Stimulated activated memory B cell treated with anti-CD40 and anti-IgM and Interleukin-4, amounts not matched to agents 10 μg/mL and 1 μg/mL and 100 μg/mL, for 72 hours (primary cell): ENCODE data around the gene UPF1.
"Not testable (repeated sequence)": the region's sequence is repeated elsewhere in the genome, so short reads cannot be mapped to it uniquely, and the experiment has no call there.

Experiments
- ATAC-seq: fragments of 150-1000 bp; cut with Tn5 transposase; 2 replicates; pipeline ENCODE4 v1.10.0; 2021
- H3K27ac Mint-ChIP-seq: one replicate; pipeline ENCODE4 v1.8.0; 2022; ENCODE audit warnings: mild to moderate bottlenecking, mixed read lengths
- H3K27me3 Mint-ChIP-seq: one replicate; pipeline ENCODE4 v1.8.0; 2022; ENCODE audit warnings: mixed read lengths
- H3K36me3 Mint-ChIP-seq: one replicate; pipeline ENCODE4 v1.8.0; 2022; ENCODE audit warnings: mixed read lengths
- H3K4me1 Mint-ChIP-seq: one replicate; pipeline ENCODE4 v1.8.0; 2022; ENCODE audit warnings: mixed read lengths
- H3K4me3 Mint-ChIP-seq: one replicate; pipeline ENCODE4 v1.8.0; 2022; ENCODE audit warnings: mild to moderate bottlenecking, moderate library complexity, mixed read lengths
- H3K9me3 Mint-ChIP-seq: one replicate; pipeline ENCODE4 v1.8.0; 2022; ENCODE audit warnings: mixed read lengths

The UPF1 gene

GRCh38 chr19:18814063-18814462 lies 17.7 kb upstream of the UPF1 start:
- Mint-ChIP-seq H3K36me3 (no peaks in the 10 kb centered on the region), H3K4me3 (no peak overlapping the region), H3K4me1 (peaks cover 6% of the 10 kb centered on the region), H3K27ac (no peak overlapping the region), H3K9me3 (no peaks in the 10 kb centered on the region), H3K27me3 (peaks cover 26% of the 10 kb centered on the region)
- ATAC-seq, result no peak

- ATAC-seq, result no peak
Observed at GRCh38 chr19:18815673-18816072, 16.1 kb upstream of the UPF1 start.

DNA sequence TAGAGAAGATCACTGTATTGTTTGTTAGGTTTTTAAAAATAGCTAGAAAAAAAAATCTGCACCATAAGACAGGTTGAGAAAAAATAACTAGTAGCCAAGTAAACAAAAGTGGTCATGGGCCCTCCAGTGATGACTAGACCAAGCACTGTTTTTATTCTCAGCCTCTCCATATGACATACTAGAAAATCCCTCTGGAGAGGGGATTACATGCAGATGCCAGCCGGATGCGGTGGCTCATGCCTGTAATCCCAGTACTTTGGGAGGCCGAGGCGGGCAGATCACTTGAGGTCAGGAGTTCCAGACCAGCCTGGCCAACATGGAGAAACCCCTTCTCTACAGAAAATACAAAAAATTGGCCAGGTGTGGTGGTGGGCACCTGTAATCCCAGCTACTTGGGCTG lies 15.1 kb upstream of the UPF1 start:
- not testable (repeated sequence) for H3K4me1 Mint-ChIP-seq, H3K27ac Mint-ChIP-seq, ATAC-seq, H3K4me3 Mint-ChIP-seq, H3K9me3 Mint-ChIP-seq, H3K36me3 Mint-ChIP-seq
- H3K27me3 Mint-ChIP-seq, result peaks cover 17% of the 10 kb centered on the region

More at GRCh38 chr19:18815673-18816072, 16.1 kb upstream of the UPF1 start:
- no peak overlapping the region for H3K4me3 Mint-ChIP-seq
- no peaks in the 10 kb centered on the region for H3K36me3 Mint-ChIP-seq
- no peak overlapping the region for H3K27ac Mint-ChIP-seq
- no peaks in the 10 kb centered on the region for H3K4me1 Mint-ChIP-seq
- no peaks in the 10 kb centered on the region for H3K9me3 Mint-ChIP-seq
- peaks cover 17% of the 10 kb centered on the region for H3K27me3 Mint-ChIP-seq

GRCh38 chr19:18817574-18817973 lies 14.2 kb upstream of the UPF1 start:
- H3K36me3 Mint-ChIP-seq, result no peaks in the 10 kb centered on the region
- H3K27ac Mint-ChIP-seq, result no peak overlapping the region
- H3K4me1 Mint-ChIP-seq, result no peaks in the 10 kb centered on the region
- ATAC-seq, result no peak
- H3K27me3 Mint-ChIP-seq, result peaks cover 17% of the 10 kb centered on the region
- H3K9me3 Mint-ChIP-seq, result no peaks in the 10 kb centered on the region
- no peak overlapping the region for H3K4me3 Mint-ChIP-seq

- Mint-ChIP-seq H3K9me3 (peaks cover 5% of the 10 kb centered on the region), H3K4me3 (no peak overlapping the region), H3K36me3 (peaks cover 8% of the 10 kb centered on the region), H3K27me3 (peaks cover 20% of the 10 kb centered on the region), H3K4me1 (peaks cover 13% of the 10 kb centered on the region), H3K27ac (no peak overlapping the region)
- ATAC-seq, result no peak
Observed at GRCh38 chr19:18828786-18829185, 3.0 kb upstream of the UPF1 start.

- H3K4me1 Mint-ChIP-seq, result peaks cover 30% of the 10 kb centered on the region
- no peak for ATAC-seq
- H3K9me3 Mint-ChIP-seq, result peaks cover 5% of the 10 kb centered on the region
- H3K27ac Mint-ChIP-seq, result no peak overlapping the region
- peaks cover 5% of the 10 kb centered on the region for H3K27me3 Mint-ChIP-seq
- H3K36me3 Mint-ChIP-seq, result peaks cover 25% of the 10 kb centered on the region
- no peak overlapping the region for H3K4me3 Mint-ChIP-seq
Observed at GRCh38 chr19:18830488-18830887, 1.3 kb upstream of the UPF1 start.

GRCh38 chr19:18832306-18833140 lies 764 bp downstream of the UPF1 start:
- H3K27ac Mint-ChIP-seq, result peak overlapping the region; percentile 86
- peak; percentile 62 for ATAC-seq
- H3K9me3 Mint-ChIP-seq, result peaks cover 3% of the 10 kb centered on the region
- peaks cover 51% of the 10 kb centered on the region for H3K4me1 Mint-ChIP-seq
- H3K27me3 Mint-ChIP-seq, result no peaks in the 10 kb centered on the region
- H3K4me3 Mint-ChIP-seq, result peak overlapping the region; percentile 92
- H3K36me3 Mint-ChIP-seq, result peaks cover 36% of the 10 kb centered on the region

DNA sequence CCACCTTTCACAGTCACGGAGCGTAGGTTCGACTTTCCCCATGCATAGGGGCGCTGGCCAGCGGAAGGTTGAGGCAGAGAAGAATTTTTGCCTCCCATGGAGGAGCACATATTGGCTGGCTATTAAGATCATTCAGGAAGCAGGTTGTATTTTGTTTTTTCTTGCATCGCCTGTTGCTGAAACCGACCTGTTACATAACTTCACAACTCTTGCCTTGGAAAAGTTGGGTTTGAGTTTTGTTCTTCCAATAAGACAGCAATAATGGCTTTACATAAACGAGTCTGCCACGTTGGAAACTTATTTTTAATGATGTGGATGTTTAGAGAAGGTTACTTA lies 1.4 kb downstream of the UPF1 start:
- H3K36me3 Mint-ChIP-seq, result peaks cover 40% of the 10 kb centered on the region
- H3K4me3 Mint-ChIP-seq, result peak overlapping the region; percentile 92
- no peaks in the 10 kb centered on the region for H3K27me3 Mint-ChIP-seq
- H3K27ac Mint-ChIP-seq, result peak overlapping the region; percentile 86
- peaks cover 57% of the 10 kb centered on the region for H3K4me1 Mint-ChIP-seq
- ATAC-seq, result no peak
- no peaks in the 10 kb centered on the region for H3K9me3 Mint-ChIP-seq

- Mint-ChIP-seq H3K4me1 (peaks cover 66% of the 10 kb centered on the region), H3K4me3 (peak overlapping the region; percentile 92), H3K9me3 (no peaks in the 10 kb centered on the region), H3K27ac (peak overlapping the region; percentile 86), H3K27me3 (no peaks in the 10 kb centered on the region), H3K36me3 (peaks cover 46% of the 10 kb centered on the region)
- no peak for ATAC-seq
Observed at GRCh38 chr19:18833849-18834643, 2.3 kb downstream of the UPF1 start.

- Mint-ChIP-seq H3K9me3 (no peaks in the 10 kb centered on the region), H3K4me3 (peak overlapping the region; percentile 92), H3K27ac (peak overlapping the region; percentile 86), H3K4me1 (peaks cover 72% of the 10 kb centered on the region), H3K36me3 (peaks cover 47% of the 10 kb centered on the region), H3K27me3 (no peaks in the 10 kb centered on the region)
- ATAC-seq, result no peak
Observed at GRCh38 chr19:18834644-18834984, 2.9 kb downstream of the UPF1 start.

GRCh38 chr19:18839465-18840287 lies 7.9 kb downstream of the UPF1 start:
- Mint-ChIP-seq H3K27ac (peak overlapping the region; percentile 60), H3K36me3 (peaks cover 30% of the 10 kb centered on the region), H3K9me3 (no peaks in the 10 kb centered on the region), H3K27me3 (no peaks in the 10 kb centered on the region), H3K4me3 (no peak overlapping the region), H3K4me1 (peaks cover 97% of the 10 kb centered on the region)
- no peak for ATAC-seq

GRCh38 chr19:18840288-18841267 lies 8.8 kb downstream of the UPF1 start:
- no peaks in the 10 kb centered on the region for H3K9me3 Mint-ChIP-seq
- no peak overlapping the region for H3K27ac Mint-ChIP-seq
- no peak for ATAC-seq
- H3K27me3 Mint-ChIP-seq, result no peaks in the 10 kb centered on the region
- H3K36me3 Mint-ChIP-seq, result peaks cover 22% of the 10 kb centered on the region
- no peak overlapping the region for H3K4me3 Mint-ChIP-seq
- H3K4me1 Mint-ChIP-seq, result peaks cover 97% of the 10 kb centered on the region

DNA sequence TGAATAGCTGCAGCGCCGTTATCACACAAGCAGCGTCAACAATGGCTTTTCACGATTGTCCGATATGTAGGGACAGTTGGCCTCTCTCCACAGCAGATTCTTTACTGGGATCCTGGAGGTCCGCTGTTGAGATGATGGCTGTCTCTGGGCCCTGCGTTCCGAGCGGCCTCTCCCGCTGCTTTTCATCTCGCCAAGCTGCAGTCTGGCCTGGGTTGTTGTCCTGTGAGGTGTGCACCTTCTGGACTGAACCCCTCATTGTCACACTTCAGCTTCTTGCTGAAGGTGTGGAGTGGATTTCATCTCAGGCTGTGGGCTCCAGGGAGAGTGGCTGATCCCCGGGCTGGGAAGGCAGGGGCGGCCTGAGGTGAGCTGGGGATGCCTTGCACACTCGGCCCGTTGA lies 9.6 kb downstream of the UPF1 start:
- Mint-ChIP-seq H3K27ac (no peak overlapping the region), H3K4me3 (no peak overlapping the region), H3K27me3 (no peaks in the 10 kb centered on the region), H3K36me3 (peaks cover 18% of the 10 kb centered on the region), H3K4me1 (peaks cover 97% of the 10 kb centered on the region), H3K9me3 (no peaks in the 10 kb centered on the region)
- no peak for ATAC-seq

DNA sequence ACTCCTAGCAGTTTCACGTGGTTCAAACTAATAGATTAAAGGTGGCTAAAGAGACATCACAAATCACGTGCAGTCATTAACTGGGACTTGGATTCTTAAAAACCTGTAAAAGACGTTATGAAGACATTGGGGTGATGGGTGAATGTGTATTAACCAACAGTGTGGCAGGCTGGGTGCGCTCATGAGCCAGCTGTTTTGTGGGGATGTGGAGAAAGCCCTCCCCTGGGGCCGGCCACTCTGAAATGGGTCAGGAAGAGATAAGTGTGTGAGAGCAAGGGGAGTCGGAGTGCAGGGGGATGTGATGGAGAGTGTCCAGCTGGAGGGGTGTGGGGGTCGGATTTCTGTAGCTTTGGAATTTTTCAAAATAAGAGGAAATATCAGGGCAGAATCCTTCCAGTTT lies 10.4 kb downstream of the UPF1 start:
- H3K9me3 Mint-ChIP-seq, result no peaks in the 10 kb centered on the region
- H3K27me3 Mint-ChIP-seq, result no peaks in the 10 kb centered on the region
- H3K27ac Mint-ChIP-seq, result no peak overlapping the region
- ATAC-seq, result no peak
- H3K4me1 Mint-ChIP-seq, result peaks cover 97% of the 10 kb centered on the region
- peak overlapping the region; percentile 49 for H3K4me3 Mint-ChIP-seq
- H3K36me3 Mint-ChIP-seq, result peaks cover 15% of the 10 kb centered on the region
